MM.1S (cell line): ENCODE results near the gene AIDA.

Experiments
- EZH2 ChIP-seq: fragments of 300-600 bp; sonication (generic); optimal IDR thresholded peaks from 2 replicates; pipeline ENCODE3; 2017; ENCODE audit warnings: low read depth, mild to moderate bottlenecking, antibody characterized with exemption, low read length, mixed read lengths
- EZH2phosphoT487 ChIP-seq: fragments of 300-600 bp; sonication (generic); IDR thresholded peaks from 2 replicates; pipeline ENCODE4 v1.6.1; 2018; ENCODE audit warnings: antibody characterized with exemption, low read length
- TF ChIP-seq, protein P1 (sequence below): fragments of 300-600 bp; sonication (generic); IDR thresholded peaks from 2 replicates; pipeline ENCODE4 v1.5.1; 2016; ENCODE audit warnings: antibody characterized with exemption, low read length, mixed read lengths

DNA sequence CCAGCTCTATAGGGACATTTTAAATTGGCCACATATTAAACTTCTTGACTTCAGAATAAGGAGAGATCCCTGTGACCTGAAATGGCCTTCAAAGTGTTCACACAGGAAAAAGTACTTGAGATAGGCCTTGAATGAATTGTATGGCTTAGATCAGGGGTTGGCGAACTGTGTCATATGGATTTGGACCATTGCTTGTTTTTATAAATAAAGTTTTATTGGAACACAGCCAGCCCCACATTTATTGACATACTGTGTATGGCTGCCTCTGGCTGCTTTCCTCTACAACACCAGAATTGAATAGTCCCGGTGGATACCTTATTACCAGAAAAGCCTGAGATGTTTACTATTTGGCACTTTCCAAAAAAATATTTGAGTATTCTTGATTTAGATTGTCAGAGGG lies 4.1 kb upstream of the AIDA start:
- TF ChIP-seq, protein P1, sequence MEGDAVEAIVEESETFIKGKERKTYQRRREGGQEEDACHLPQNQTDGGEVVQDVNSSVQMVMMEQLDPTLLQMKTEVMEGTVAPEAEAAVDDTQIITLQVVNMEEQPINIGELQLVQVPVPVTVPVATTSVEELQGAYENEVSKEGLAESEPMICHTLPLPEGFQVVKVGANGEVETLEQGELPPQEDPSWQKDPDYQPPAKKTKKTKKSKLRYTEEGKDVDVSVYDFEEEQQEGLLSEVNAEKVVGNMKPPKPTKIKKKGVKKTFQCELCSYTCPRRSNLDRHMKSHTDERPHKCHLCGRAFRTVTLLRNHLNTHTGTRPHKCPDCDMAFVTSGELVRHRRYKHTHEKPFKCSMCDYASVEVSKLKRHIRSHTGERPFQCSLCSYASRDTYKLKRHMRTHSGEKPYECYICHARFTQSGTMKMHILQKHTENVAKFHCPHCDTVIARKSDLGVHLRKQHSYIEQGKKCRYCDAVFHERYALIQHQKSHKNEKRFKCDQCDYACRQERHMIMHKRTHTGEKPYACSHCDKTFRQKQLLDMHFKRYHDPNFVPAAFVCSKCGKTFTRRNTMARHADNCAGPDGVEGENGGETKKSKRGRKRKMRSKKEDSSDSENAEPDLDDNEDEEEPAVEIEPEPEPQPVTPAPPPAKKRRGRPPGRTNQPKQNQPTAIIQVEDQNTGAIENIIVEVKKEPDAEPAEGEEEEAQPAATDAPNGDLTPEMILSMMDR, result no peak
- TF ChIP-seq EZH2 (no peak), EZH2phosphoT487 (no peak)
